Measurements from ENCODE around the gene TLCD4.

The TLCD4 gene

GRCh38 chr1:95124342-95124741 lies 7.2 kb downstream of the TLCD4 start:
- Histone ChIP-seq H3K36me3 (ENCODE audit: insufficient read depth, low read length) (no peaks in the 10 kb centered on the region), H3K27ac (no peak overlapping the region), H3K4me3 (no peak overlapping the region), H3K9me3 (ENCODE audit: low read depth, low read length) (no peaks in the 10 kb centered on the region), H3K9ac (ENCODE audit: insufficient read length) (no peak overlapping the region)
- TF ChIP-seq POLR2AphosphoS5 (IDR thresholded peaks at IDR 0.05; ENCODE audit: borderline replicate concordance, low read depth, low read length), result no peak
- no peak for TF ChIP-seq EZH2 (IDR thresholded peaks at IDR 0.05)
- no peak for TF ChIP-seq FOXP2 (optimal IDR thresholded peaks at IDR 0.05; ENCODE audit: control extremely low read depth, extremely low read length, insufficient read depth)
- DNase-seq (ENCODE audit: low read depth, low spot score), result no peak

GRCh38 chr1:95126366-95126765 lies 9.2 kb downstream of the TLCD4 start:
- H3K9ac ChIP-seq (ENCODE audit: insufficient read length), result no peak overlapping the region
- no peak for TF ChIP-seq FOXP2 (optimal IDR thresholded peaks at IDR 0.05; ENCODE audit: control extremely low read depth, extremely low read length, insufficient read depth)
- no peak for TF ChIP-seq POLR2AphosphoS5 (IDR thresholded peaks at IDR 0.05; ENCODE audit: borderline replicate concordance, low read depth, low read length)
- TF ChIP-seq EZH2 (IDR thresholded peaks at IDR 0.05), result no peak
- H3K36me3 ChIP-seq (ENCODE audit: insufficient read depth, low read length), result no peaks in the 10 kb centered on the region
- no peak overlapping the region for H3K27ac ChIP-seq
- no peak overlapping the region for H3K4me3 ChIP-seq
- H3K9me3 ChIP-seq (ENCODE audit: low read depth, low read length), result no peaks in the 10 kb centered on the region
- DNase-seq (ENCODE audit: low read depth, low spot score), result no peak

- no peak overlapping the region for H3K9ac ChIP-seq (ENCODE audit: insufficient read length)
- H3K36me3 ChIP-seq (ENCODE audit: insufficient read depth, low read length), result no peaks in the 10 kb centered on the region
- no peak for DNase-seq (ENCODE audit: low read depth, low spot score)
- H3K27ac ChIP-seq, result no peak overlapping the region
- H3K9me3 ChIP-seq (ENCODE audit: low read depth, low read length), result no peaks in the 10 kb centered on the region
- H3K4me3 ChIP-seq, result no peak overlapping the region
- TF ChIP-seq POLR2AphosphoS5 (IDR thresholded peaks at IDR 0.05; ENCODE audit: borderline replicate concordance, low read depth, low read length) (no peak), EZH2 (IDR thresholded peaks at IDR 0.05) (no peak), FOXP2 (optimal IDR thresholded peaks at IDR 0.05; ENCODE audit: control extremely low read depth, extremely low read length, insufficient read depth) (no peak)
These were observed 9.7 kb downstream of the TLCD4 start for GRCh38 chr1:95126846-95127245.

GRCh38 chr1:95127380-95127779 lies 10.2 kb downstream of the TLCD4 start:
- DNase-seq (ENCODE audit: low read depth, low spot score), result no peak
- Histone ChIP-seq H3K9ac (ENCODE audit: insufficient read length) (no peak overlapping the region), H3K4me3 (no peak overlapping the region)

GRCh38 chr1:95132762-95133161 lies 15.6 kb downstream of the TLCD4 start:
- Histone ChIP-seq H3K36me3 (ENCODE audit: insufficient read depth, low read length) (no peaks in the 10 kb centered on the region), H3K9me3 (ENCODE audit: low read depth, low read length) (no peaks in the 10 kb centered on the region)
- TF ChIP-seq FOXP2 (optimal IDR thresholded peaks at IDR 0.05; ENCODE audit: control extremely low read depth, extremely low read length, insufficient read depth) (no peak), EZH2 (IDR thresholded peaks at IDR 0.05) (no peak), POLR2AphosphoS5 (IDR thresholded peaks at IDR 0.05; ENCODE audit: borderline replicate concordance, low read depth, low read length) (no peak)

More at GRCh38 chr1:95127380-95127779, 10.2 kb downstream of the TLCD4 start:
- no peaks in the 10 kb centered on the region for H3K36me3 ChIP-seq (ENCODE audit: insufficient read depth, low read length)
- TF ChIP-seq FOXP2 (optimal IDR thresholded peaks at IDR 0.05; ENCODE audit: control extremely low read depth, extremely low read length, insufficient read depth) (no peak), POLR2AphosphoS5 (IDR thresholded peaks at IDR 0.05; ENCODE audit: borderline replicate concordance, low read depth, low read length) (no peak), EZH2 (IDR thresholded peaks at IDR 0.05) (no peak)
- H3K9me3 ChIP-seq (ENCODE audit: low read depth, low read length), result no peaks in the 10 kb centered on the region
- no peak overlapping the region for H3K27ac ChIP-seq

GRCh38 chr1:95133687-95134086 lies 16.5 kb downstream of the TLCD4 start:
- Histone ChIP-seq H3K27ac (no peak overlapping the region), H3K4me3 (no peak overlapping the region), H3K9ac (ENCODE audit: insufficient read length) (no peak overlapping the region), H3K36me3 (ENCODE audit: insufficient read depth, low read length) (no peaks in the 10 kb centered on the region), H3K9me3 (ENCODE audit: low read depth, low read length) (no peaks in the 10 kb centered on the region)
- no peak for DNase-seq (ENCODE audit: low read depth, low spot score)
- no peak for TF ChIP-seq FOXP2 (optimal IDR thresholded peaks at IDR 0.05; ENCODE audit: control extremely low read depth, extremely low read length, insufficient read depth)

More at GRCh38 chr1:95132762-95133161, 15.6 kb downstream of the TLCD4 start:
- no peak overlapping the region for H3K27ac ChIP-seq
- no peak for DNase-seq (ENCODE audit: low read depth, low spot score)
- no peak overlapping the region for H3K4me3 ChIP-seq
- no peak overlapping the region for H3K9ac ChIP-seq (ENCODE audit: insufficient read length)

GRCh38 chr1:95138223-95138622 lies 21.1 kb downstream of the TLCD4 start:
- Histone ChIP-seq H3K27ac (no peak overlapping the region), H3K9me3 (ENCODE audit: low read depth, low read length) (no peaks in the 10 kb centered on the region)
- no peak for DNase-seq (ENCODE audit: low read depth, low spot score)

GRCh38 chr1:95139039-95139438 lies 21.9 kb downstream of the TLCD4 start:
- TF ChIP-seq FOXP2 (optimal IDR thresholded peaks at IDR 0.05; ENCODE audit: control extremely low read depth, extremely low read length, insufficient read depth) (no peak), EZH2 (IDR thresholded peaks at IDR 0.05) (no peak), POLR2AphosphoS5 (IDR thresholded peaks at IDR 0.05; ENCODE audit: borderline replicate concordance, low read depth, low read length) (no peak)
- no peak for DNase-seq (ENCODE audit: low read depth, low spot score)
- H3K27ac ChIP-seq, result no peak overlapping the region
- H3K4me3 ChIP-seq, result no peak overlapping the region
- no peak overlapping the region for H3K9ac ChIP-seq (ENCODE audit: insufficient read length)
- H3K36me3 ChIP-seq (ENCODE audit: insufficient read depth, low read length), result no peaks in the 10 kb centered on the region
- H3K9me3 ChIP-seq (ENCODE audit: low read depth, low read length), result no peaks in the 10 kb centered on the region

More at GRCh38 chr1:95138223-95138622, 21.1 kb downstream of the TLCD4 start:
- H3K36me3 ChIP-seq (ENCODE audit: insufficient read depth, low read length), result no peaks in the 10 kb centered on the region
- TF ChIP-seq POLR2AphosphoS5 (IDR thresholded peaks at IDR 0.05; ENCODE audit: borderline replicate concordance, low read depth, low read length) (no peak), EZH2 (IDR thresholded peaks at IDR 0.05) (no peak), FOXP2 (optimal IDR thresholded peaks at IDR 0.05; ENCODE audit: control extremely low read depth, extremely low read length, insufficient read depth) (no peak)
- no peak overlapping the region for H3K4me3 ChIP-seq
- H3K9ac ChIP-seq (ENCODE audit: insufficient read length), result no peak overlapping the region

- DNase-seq (ENCODE audit: low read depth, low spot score), result no peak
- H3K9me3 ChIP-seq (ENCODE audit: low read depth, low read length), result no peaks in the 10 kb centered on the region
- no peak overlapping the region for H3K4me3 ChIP-seq
- H3K36me3 ChIP-seq (ENCODE audit: insufficient read depth, low read length), result no peaks in the 10 kb centered on the region
- no peak overlapping the region for H3K9ac ChIP-seq (ENCODE audit: insufficient read length)
- no peak overlapping the region for H3K27ac ChIP-seq
- TF ChIP-seq FOXP2 (optimal IDR thresholded peaks at IDR 0.05; ENCODE audit: control extremely low read depth, extremely low read length, insufficient read depth), result no peak
- no peak for TF ChIP-seq EZH2 (IDR thresholded peaks at IDR 0.05)
- TF ChIP-seq POLR2AphosphoS5 (IDR thresholded peaks at IDR 0.05; ENCODE audit: borderline replicate concordance, low read depth, low read length), result no peak
These were observed 23.6 kb downstream of the TLCD4 start for GRCh38 chr1:95140791-95141190.

Data from SK-N-MC (cell line).